Retinal pigment epithelial cell (primary cell): ENCODE measurements around the gene TST.

Source experiments
- DNase-seq: peaks from one replicate; pipeline ENCODE4 v3.0.0-alpha.2; 2010; ENCODE audit warnings: low read depth
- H3K4me3 ChIP-seq: 2 replicates; pipeline ENCODE4 v1.5.1; 2011; ENCODE audit warnings: mild to moderate bottlenecking, low read length, control low read depth, moderate library complexity
- CTCF ChIP-seq: conservative IDR thresholded peaks from 2 replicates; pipeline ENCODE4 v1.5.1; 2011; ENCODE audit warnings: low read depth, low read length, control low read depth, inconsistent platforms

The TST gene

DNA sequence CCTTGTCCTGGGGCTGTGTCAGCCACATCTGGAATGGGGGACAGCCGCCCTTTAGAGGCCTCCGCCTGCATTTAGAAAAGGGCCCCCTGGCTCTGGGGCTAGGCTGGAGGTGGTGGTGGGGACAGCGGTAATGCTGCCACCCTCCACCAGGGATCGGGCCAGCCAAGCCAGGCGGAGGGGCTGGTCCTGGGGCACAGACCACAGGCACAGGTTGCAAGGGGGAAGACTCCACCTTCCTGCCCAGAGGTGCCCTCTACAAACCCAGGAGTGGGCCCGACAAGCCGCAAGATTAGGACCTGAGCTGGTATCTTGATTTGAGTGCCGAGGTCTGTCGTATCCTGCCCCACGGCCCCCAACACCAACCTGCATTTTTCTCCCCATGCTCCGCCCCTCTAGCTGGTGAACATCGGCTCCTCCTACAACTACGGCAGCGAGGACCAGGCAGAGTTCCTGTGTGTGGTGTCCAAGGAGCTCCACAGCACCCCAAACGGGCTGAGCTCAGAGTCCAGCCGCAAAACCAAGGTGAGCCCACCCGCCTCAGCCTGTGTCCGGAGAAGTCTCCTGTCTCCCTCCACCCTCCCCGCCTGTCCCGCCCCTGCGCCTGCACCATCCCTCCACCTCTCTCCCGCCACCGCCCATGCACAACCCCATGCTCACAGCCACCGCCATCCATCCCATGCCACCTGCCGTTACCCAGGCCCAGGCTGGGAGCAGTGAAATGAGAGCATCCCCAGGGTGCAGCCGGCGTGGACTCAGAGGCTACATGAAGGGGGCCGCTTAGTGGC is 39.9 kb upstream of the TST start:
- no peak overlapping the region for H3K4me3 ChIP-seq
- TF ChIP-seq CTCF: no peak
- no peak for DNase-seq

DNA sequence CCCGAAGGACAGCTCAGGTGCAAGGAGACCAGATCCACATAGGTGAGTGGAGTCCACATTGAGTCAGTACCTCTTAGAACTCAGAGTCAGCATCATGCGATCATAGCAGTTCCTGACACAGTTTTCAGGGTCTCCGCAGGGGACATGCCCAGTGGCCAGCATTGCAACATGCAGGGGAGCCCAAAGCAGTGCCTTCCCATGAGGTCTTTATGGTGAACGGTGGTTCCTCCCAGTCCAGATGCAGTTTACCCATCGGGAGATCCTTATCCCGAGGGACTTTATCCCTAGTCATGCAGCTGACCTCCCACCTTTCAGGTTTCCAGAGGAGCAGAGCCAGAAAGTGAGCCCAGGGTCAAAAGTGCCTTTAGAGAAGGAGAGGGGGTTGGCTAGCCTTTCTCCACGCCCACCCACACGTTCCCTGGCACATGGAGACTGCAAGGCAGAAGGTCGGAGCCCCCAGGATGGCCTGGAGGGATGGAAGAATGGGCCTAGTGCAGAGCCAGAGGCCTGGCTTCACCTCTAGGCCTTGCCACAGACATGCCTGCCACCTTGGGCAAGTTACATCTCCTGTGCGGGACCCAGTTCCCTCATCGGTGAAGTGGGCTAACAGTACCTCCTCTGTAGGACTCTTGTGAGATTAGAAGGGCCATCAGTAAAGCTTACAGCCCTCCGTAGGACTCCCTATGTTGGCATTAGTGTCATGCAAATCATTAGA is 38.7 kb upstream of the TST start:
- TF ChIP-seq CTCF: no peak
- no peak overlapping the region for H3K4me3 ChIP-seq
- no peak for DNase-seq

- no peak for DNase-seq
- TF ChIP-seq CTCF: no peak
- H3K4me3 ChIP-seq: no peak overlapping the region
Measured at GRCh38 chr22:37057226-37057625, 38.0 kb upstream of the TST start.

DNA sequence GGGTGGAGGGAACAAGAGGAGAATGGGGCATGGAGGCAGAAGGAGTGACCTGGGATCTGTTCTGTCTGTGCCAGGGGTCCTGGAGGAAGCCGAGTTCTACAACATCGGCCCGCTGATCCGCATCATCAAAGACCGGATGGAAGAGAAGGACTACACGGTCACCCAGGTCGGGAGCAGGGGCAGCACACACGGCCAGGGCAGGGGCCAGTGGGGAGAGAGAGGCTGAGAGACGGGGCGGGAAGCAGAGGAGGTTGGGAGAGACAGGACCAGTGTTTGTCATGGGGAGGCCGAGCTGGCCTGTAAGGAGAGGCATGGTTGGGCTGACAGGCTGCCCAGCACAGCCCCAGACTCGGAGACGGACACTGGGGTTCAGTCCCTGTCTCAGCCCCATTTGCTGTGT is 37.0 kb upstream of the TST start:
- no peak for DNase-seq
- no peak overlapping the region for H3K4me3 ChIP-seq
- no peak for TF ChIP-seq CTCF

DNA sequence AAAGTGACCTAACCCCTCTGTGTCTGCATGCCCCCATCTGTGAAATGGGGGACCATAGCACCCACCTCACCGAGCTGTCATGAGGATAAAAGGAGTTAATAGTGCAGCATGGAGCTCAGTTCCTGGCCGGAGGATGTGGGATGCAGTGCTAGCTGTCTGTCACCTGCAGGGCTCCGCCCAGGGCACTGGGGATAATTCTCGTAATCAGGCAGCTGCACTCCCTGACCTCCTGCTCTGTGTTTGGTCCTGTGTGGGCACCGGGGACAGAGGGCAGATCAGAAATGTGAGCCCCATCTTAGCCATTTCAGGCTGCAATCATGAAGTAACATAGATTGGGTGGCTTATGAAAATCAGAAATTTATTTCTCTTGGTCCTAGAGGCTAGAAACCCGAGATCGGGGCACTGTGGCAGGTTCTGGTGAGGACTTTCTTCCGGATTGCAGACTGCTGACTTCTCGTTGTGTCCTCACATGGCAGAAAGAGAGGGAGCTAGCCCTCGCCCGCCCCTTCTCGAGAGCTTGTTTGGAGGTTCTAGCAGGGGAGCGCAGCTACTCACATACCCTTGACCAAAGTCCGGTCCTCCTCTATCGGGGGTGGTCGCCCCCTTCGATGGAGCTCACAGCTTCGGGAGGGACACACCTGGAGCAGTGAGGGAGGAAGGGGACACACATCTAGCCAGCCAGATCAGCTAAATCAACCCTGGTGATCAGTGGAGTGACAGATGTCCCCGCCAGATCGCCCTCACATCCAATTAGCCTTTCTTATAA is 35.5 kb upstream of the TST start:
- H3K4me3 ChIP-seq: no peak overlapping the region
- no peak for TF ChIP-seq CTCF
- no peak for DNase-seq

GRCh38 chr22:37054056-37054395 is 34.8 kb upstream of the TST start:
- H3K4me3 ChIP-seq: no peak overlapping the region
- TF ChIP-seq CTCF: no peak
- DNase-seq: no peak
